ENCODE data around the gene NSDHL.
"Not testable (repeated sequence)": the region's sequence is repeated elsewhere in the genome, so short reads cannot be mapped to it uniquely, and the experiment has no call there.

DNA sequence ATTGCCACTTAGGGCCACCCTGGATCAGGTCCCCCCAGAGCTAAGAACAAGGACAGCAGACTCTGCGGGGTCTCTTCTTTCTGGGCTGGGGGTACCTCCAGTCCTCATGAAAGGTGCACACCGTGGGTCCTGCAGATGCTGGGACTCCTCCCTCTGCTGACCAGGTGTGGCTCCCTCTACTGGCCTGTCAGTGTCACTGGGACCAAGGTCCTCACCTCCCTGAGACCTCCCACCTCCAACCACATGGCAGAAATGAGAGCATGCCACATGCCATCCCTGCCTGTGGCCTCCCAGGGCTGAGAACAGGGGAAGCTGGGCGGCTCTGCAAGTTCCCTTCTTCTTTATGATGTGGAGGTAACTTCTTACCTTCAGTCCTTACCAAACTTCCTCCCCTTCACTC is 43.8 kb upstream of the NSDHL start:
- not testable (repeated sequence) for TF ChIP-seq CTCF, POLR2A (IDR thresholded peaks at IDR 0.05)
